Left ventricle myocardium inferior (tissue), 1 donor: Measurements from ENCODE around the gene PDGFC. TPM values are rescaled to one million over a fixed set of nuclear protein-coding genes. Genes with fewer than 3 reads are reported as not detected.

Source experiments
- DNase-seq: peaks from one replicate; pipeline ENCODE4 v3.0.0-alpha.2; 2020
- H3K27ac ChIP-seq: fragments of 200-600 bp; replicated peaks from 2 replicates; pipeline ENCODE4 v1.8.0; 2021
- H3K27me3 ChIP-seq: fragments of 200-600 bp; 2 replicates; pipeline ENCODE4 v1.8.0; 2021; ENCODE audit warnings: low read depth
- H3K36me3 ChIP-seq: fragments of 200-600 bp; 2 replicates; pipeline ENCODE4 v1.8.0; 2021
- H3K4me1 ChIP-seq: fragments of 200-600 bp; 2 replicates; pipeline ENCODE4 v1.8.0; 2021
- H3K4me3 ChIP-seq: fragments of 200-600 bp; 2 replicates; pipeline ENCODE4 v1.8.0; 2021; ENCODE audit warnings: mild to moderate bottlenecking, moderate library complexity
- H3K9me3 ChIP-seq: fragments of 200-600 bp; replicated peaks from 2 replicates; pipeline ENCODE4 v1.8.0; 2021
- CTCF ChIP-seq: fragments of 200-600 bp; IDR thresholded peaks from 2 replicates; pipeline ENCODE4 v1.8.0; 2021; ENCODE audit warnings: antibody characterized with exemption, mild to moderate bottlenecking, borderline replicate concordance
- intact Hi-C: fragments of 100-400 bp; cut with micrococcal nuclease; formaldehyde crosslinking; loops from one replicate; pipeline ENCODE4 v1.11.0; 2022
- total RNA-seq: library from RNA; stranded (reverse); fragmentation: NEBNext Ultra II Directional; extraction: Animal tissue kit (Norgen Biotek cat#: 25700); gene quantifications from one replicate; pipeline ENCODE4 v1.2.1, GENCODE V29; 2021
- donor health status: DM: no; HTN: yes; CAD: no; lungs with severe emphysema.

The PDGFC gene
- total RNA-seq, 1 donor from 2014 or later = 12.9 TPM

- H3K27me3 ChIP-seq = no peaks in the 10 kb centered on the region
- H3K36me3 ChIP-seq = no peaks in the 10 kb centered on the region
- peaks cover 5% of the 10 kb centered on the region for H3K4me1 ChIP-seq
- no peak for TF ChIP-seq CTCF
- intact Hi-C loops = no loop called here
- peaks cover 16% of the 10 kb centered on the region for H3K9me3 ChIP-seq
- no peak for DNase-seq
- H3K27ac ChIP-seq = no peak overlapping the region
- no peak overlapping the region for H3K4me3 ChIP-seq
Measured at GRCh38 chr4:156929386-156930105, 42.1 kb downstream of the PDGFC start.

GRCh38 chr4:156924774-156925315, 46.8 kb downstream of the PDGFC start:
- Histone ChIP-seq H3K4me3 (no peak overlapping the region), H3K4me1 (peaks cover 5% of the 10 kb centered on the region), H3K27ac (no peak overlapping the region), H3K9me3 (peaks cover 16% of the 10 kb centered on the region), H3K36me3 (no peaks in the 10 kb centered on the region), H3K27me3 (no peaks in the 10 kb centered on the region)
- intact Hi-C loops = no loop called here
- no peak for TF ChIP-seq CTCF
- DNase-seq = no peak

- intact Hi-C loops = no loop called here
- Histone ChIP-seq H3K27me3 (no peaks in the 10 kb centered on the region), H3K4me1 (peaks cover 5% of the 10 kb centered on the region), H3K36me3 (no peaks in the 10 kb centered on the region), H3K9me3 (peaks cover 16% of the 10 kb centered on the region), H3K27ac (no peak overlapping the region), H3K4me3 (no peak overlapping the region)
- no peak for TF ChIP-seq CTCF
- DNase-seq = no peak
Measured at GRCh38 chr4:156923525-156923924, 48.1 kb downstream of the PDGFC start.

- no peaks in the 10 kb centered on the region for H3K27me3 ChIP-seq
- TF ChIP-seq CTCF = no peak
- no peaks in the 10 kb centered on the region for H3K4me1 ChIP-seq
- no peaks in the 10 kb centered on the region for H3K36me3 ChIP-seq
- H3K9me3 ChIP-seq = peaks cover 8% of the 10 kb centered on the region
- no peak overlapping the region for H3K27ac ChIP-seq
- DNase-seq = no peak
- intact Hi-C loops = no loop called here
- H3K4me3 ChIP-seq = no peak overlapping the region
Measured at GRCh38 chr4:156915221-156915620, 56.4 kb downstream of the PDGFC start.

GRCh38 chr4:156913234-156913633, 58.4 kb downstream of the PDGFC start:
- H3K4me1 ChIP-seq = no peaks in the 10 kb centered on the region
- intact Hi-C loops = no loop called here
- H3K4me3 ChIP-seq = no peak overlapping the region
- TF ChIP-seq CTCF = no peak
- DNase-seq = no peak
- no peaks in the 10 kb centered on the region for H3K27me3 ChIP-seq
- peaks cover 8% of the 10 kb centered on the region for H3K9me3 ChIP-seq
- no peak overlapping the region for H3K27ac ChIP-seq
- no peaks in the 10 kb centered on the region for H3K36me3 ChIP-seq
